Thyroid gland (tissue), 4 donors: ENCODE results near the gene SLC2A1. TPM values are rescaled to one million over a fixed set of nuclear protein-coding genes. Genes with fewer than 3 reads are reported as not detected.

Source experiments
- DNase-seq, 2 donors: peaks; one replicate each; pipeline ENCODE4 v3.0.0-alpha.2; 2019
- H3K27ac ChIP-seq, 3 donors: fragments of 200-600 bp; sonication (generic); 1 replicate in 2 of 3; 2 replicates in 1 of 3; pipeline ENCODE4 v1.5.1; 2016 to 2019; ENCODE audit warnings: mild to moderate bottlenecking in 1 of 3, moderate library complexity in 1 of 3
- H3K27me3 ChIP-seq: fragments of 200-600 bp; sonication (generic); one replicate; pipeline ENCODE4 v1.5.1; 2019
- H3K36me3 ChIP-seq, 2 donors: fragments of 200-600 bp; sonication (generic); one replicate each; pipeline ENCODE4 v1.5.1; 2016 to 2019
- H3K4me1 ChIP-seq, 2 donors: fragments of 200-600 bp; sonication (generic); one replicate each; pipeline ENCODE4 v1.5.1; 2017 to 2019
- H3K4me3 ChIP-seq, 3 donors: fragments of 200-600 bp; sonication (generic); replicated peaks in 1 of 3; 1 replicate in 2 of 3; 2 replicates in 1 of 3; pipeline ENCODE4 v1.5.1; 2016; ENCODE audit warnings: mild to moderate bottlenecking in 1 of 3
- H3K9me3 ChIP-seq: fragments of 200-600 bp; sonication (generic); one replicate; pipeline ENCODE4 v1.5.1; 2017
- CTCF ChIP-seq, 6 experiments: fragments of 200-600 bp in 3 of 6; fragments of 450-650 bp in 3 of 6; sonication (generic) in 3 of 6; IDR thresholded peaks; one replicate each; pipeline ENCODE4 v1.5.1; 2016 to 2019; ENCODE audit warnings: antibody characterized with exemption in 6 of 6, mild to moderate bottlenecking in 2 of 6, inconsistent platforms in 1 of 6, moderate library complexity in 1 of 6
- POLR2A ChIP-seq, 2 donors: fragments of 450-650 bp; IDR thresholded peaks; one replicate each; pipeline ENCODE4 v1.6.1; 2017; ENCODE audit warnings: antibody characterized with exemption in 2 of 2, mild to moderate bottlenecking in 2 of 2, moderate library complexity in 1 of 2
- WGBS, 2 donors: methylation state at CpG; one replicate each; pipeline ENCODE4 v1.1.5; 2017; 5-methylcytosine and 5-hydroxymethylcytosine counted together
- intact Hi-C: fragments of 100-400 bp; cut with DNase I; formaldehyde crosslinking; loops from one replicate; pipeline ENCODE4 v1.15.1; 2023
- total RNA-seq, 4 donors: library from RNA; depleted of rRNA; stranded (reverse); fragments of >200 nt; gene quantifications; one replicate each; pipeline ENCODE4 v1.2.3, GENCODE V29; 2016

Gene SLC2A1
- total RNA-seq, 4 donors from 2014 or later, result 15.0 to 208 (median 91.4) TPM

- no peaks in the 10 kb centered on the region for H3K9me3 ChIP-seq
- intact Hi-C loops, result no loop called here
- no peaks in the 10 kb centered on the region for H3K27me3 ChIP-seq
- TF ChIP-seq CTCF (IDR thresholded peaks at IDR 0.05) (no peak), POLR2A (IDR thresholded peaks at IDR 0.05) (no peak)
- 83 to 87% methylated on average over 8 to 9 of the region's 9 CpGs for WGBS, 2 donors
- H3K4me3 ChIP-seq, result no peak overlapping the region
- H3K27ac ChIP-seq, result no peak overlapping the region
- no peak for DNase-seq
- H3K4me1 ChIP-seq, result no peaks in the 10 kb centered on the region
- H3K36me3 ChIP-seq, result no peaks in the 10 kb centered on the region
Observed at GRCh38 chr1:42979896-42980800, 21.5 kb upstream of the SLC2A1 start.

GRCh38 chr1:42979036-42979430, 20.4 kb upstream of the SLC2A1 start:
- no peak overlapping the region for H3K27ac ChIP-seq
- no peak overlapping the region for H3K4me3 ChIP-seq
- TF ChIP-seq POLR2A (IDR thresholded peaks at IDR 0.05) (no peak), CTCF (IDR thresholded peaks at IDR 0.05) (no peak)
- H3K36me3 ChIP-seq, result no peaks in the 10 kb centered on the region
- no peaks in the 10 kb centered on the region for H3K27me3 ChIP-seq
- intact Hi-C loops, result no loop called here
- no peak for DNase-seq
- no peaks in the 10 kb centered on the region for H3K9me3 ChIP-seq
- WGBS, 2 donors, result 91% methylated on average over 2 of the region's 2 CpGs
- no peaks in the 10 kb centered on the region for H3K4me1 ChIP-seq

DNA sequence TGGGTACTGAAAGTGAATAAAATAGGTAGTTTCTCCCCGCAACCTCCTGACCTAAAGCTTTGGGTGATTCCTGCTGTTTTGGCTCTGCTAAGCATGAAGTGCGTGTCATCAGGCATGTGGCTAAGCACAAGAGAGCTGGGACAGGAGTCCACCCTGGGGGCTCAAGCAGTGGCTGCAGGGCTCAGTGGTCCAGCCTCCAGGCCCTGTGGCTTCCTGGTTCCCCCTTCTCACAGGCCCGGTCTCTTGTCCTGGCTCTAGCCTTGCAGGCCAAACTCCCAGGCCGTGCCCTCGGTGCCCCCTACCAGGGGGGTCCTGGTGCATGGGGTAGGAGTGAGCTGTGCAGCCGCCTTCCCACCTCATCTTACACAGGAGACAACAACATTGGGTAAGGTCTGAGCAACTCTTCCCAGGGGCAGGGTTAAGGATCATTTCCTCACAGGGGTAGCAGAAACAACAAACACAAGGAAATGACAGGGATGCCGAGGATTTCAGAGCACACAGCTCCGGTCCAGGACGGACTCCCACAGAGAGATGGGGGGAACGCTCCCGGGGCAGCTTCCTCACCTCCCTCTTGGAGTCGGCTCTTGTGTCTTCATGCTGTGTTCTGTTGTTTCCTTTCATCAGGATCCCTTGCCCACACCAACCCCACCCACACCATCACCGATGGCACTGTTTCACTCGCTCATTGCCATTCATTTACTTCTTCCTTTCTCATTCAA, 19.8 kb upstream of the SLC2A1 start:
- intact Hi-C loops, result no loop called here
- Histone ChIP-seq H3K4me3 (no peak overlapping the region), H3K36me3 (no peaks in the 10 kb centered on the region), H3K27ac (no peak overlapping the region), H3K4me1 (no peaks in the 10 kb centered on the region), H3K27me3 (no peaks in the 10 kb centered on the region), H3K9me3 (no peaks in the 10 kb centered on the region)
- no peak for TF ChIP-seq POLR2A (IDR thresholded peaks at IDR 0.05)
- no peak for DNase-seq
- 74 to 80% methylated on average over 12 to 14 of the region's 14 CpGs for WGBS, 2 donors

GRCh38 chr1:42977653-42978052, 19.0 kb upstream of the SLC2A1 start:
- DNase-seq, result no peak
- 86 to 94% methylated on average over 1 of the region's 1 CpG for WGBS, 2 donors
- H3K4me3 ChIP-seq, result no peak overlapping the region
- intact Hi-C loops, result no loop called here
- H3K36me3 ChIP-seq, result no peaks in the 10 kb centered on the region
- no peaks in the 10 kb centered on the region for H3K27me3 ChIP-seq
- H3K9me3 ChIP-seq, result no peaks in the 10 kb centered on the region
- TF ChIP-seq POLR2A (IDR thresholded peaks at IDR 0.05) (no peak), CTCF (IDR thresholded peaks at IDR 0.05) (no peak)
- H3K27ac ChIP-seq, result no peak overlapping the region
- no peaks in the 10 kb centered on the region for H3K4me1 ChIP-seq

DNA sequence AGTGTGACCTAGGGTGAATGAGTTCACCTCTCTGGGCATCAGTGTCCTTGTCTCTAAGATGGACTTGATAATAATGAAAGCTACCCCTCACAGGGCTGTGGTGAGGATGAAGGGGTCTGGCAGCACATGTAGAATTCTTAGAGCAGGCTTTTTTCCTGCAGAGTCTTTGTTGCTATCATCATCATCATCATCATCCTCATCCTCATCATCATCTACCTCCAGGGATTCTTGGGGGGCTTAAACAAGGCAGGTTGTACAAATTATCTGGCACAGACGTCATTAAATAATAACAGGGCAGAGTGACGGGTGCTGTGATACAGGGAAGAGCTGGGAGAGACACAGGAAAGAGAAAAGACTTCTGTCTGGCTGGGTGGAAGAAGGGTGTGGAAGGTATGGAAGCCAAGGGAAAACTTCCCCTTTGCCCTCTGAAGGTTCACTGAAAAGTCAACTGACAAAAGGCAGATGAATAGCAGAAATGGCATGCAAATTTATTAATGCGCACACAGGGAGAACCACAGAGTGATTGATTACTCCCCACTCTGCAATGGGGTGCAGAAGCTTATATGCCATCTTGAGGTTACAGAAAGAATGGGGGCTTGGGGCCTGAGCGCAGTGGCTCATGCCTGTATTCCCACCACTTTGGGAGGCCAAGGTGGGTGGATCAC, 17.0 kb upstream of the SLC2A1 start:
- no peaks in the 10 kb centered on the region for H3K27me3 ChIP-seq
- no peak for TF ChIP-seq CTCF (IDR thresholded peaks at IDR 0.05)
- no peak for TF ChIP-seq POLR2A (IDR thresholded peaks at IDR 0.05)
- H3K9me3 ChIP-seq, result no peaks in the 10 kb centered on the region
- H3K36me3 ChIP-seq, result no peaks in the 10 kb centered on the region
- intact Hi-C loops, result no loop called here
- no peak overlapping the region for H3K27ac ChIP-seq
- WGBS, 2 donors, result 85 to 90% methylated on average over 3 to 4 of the region's 4 CpGs
- DNase-seq, result no peak
- H3K4me3 ChIP-seq, result no peak overlapping the region
- no peaks in the 10 kb centered on the region for H3K4me1 ChIP-seq
